Loucy (cell line): ENCODE results near the gene CCDC69.

ENCODE experiments used
- CTCF ChIP-seq: fragments of 200-600 bp; sonication (generic); conservative IDR thresholded peaks from 2 replicates; pipeline ENCODE4 v1.5.1; 2014; ENCODE audit warnings: mild to moderate bottlenecking, antibody characterized with exemption, low read length
- EZH2phosphoT487 ChIP-seq: fragments of 200-600 bp; IDR thresholded peaks from 2 replicates; pipeline ENCODE4 v1.6.1; 2018; ENCODE audit warnings: antibody characterized with exemption, mild to moderate bottlenecking, moderate library complexity, borderline replicate concordance

- TF ChIP-seq CTCF (no peak), EZH2phosphoT487 (no peak)
These were observed 15.4 kb downstream of the CCDC69 start for GRCh38 chr5:151208481-151208914.
